Loucy (cell line): Measurements from ENCODE around the gene ATG2A.

Experiments used
- H2AFZ ChIP-seq: fragments of 200-600 bp; sonication (generic); 2 replicates; pipeline ENCODE4 v1.6.0; 2016; ENCODE audit warnings: antibody characterized with exemption, mild to moderate bottlenecking, low read length, moderate library complexity
- H3F3A ChIP-seq: fragments of 200-600 bp; 2 replicates; pipeline ENCODE4 v1.6.0; 2016; ENCODE audit warnings: antibody characterized with exemption, low read depth, mild to moderate bottlenecking
- H3K27me3 ChIP-seq: fragments of 200-600 bp; sonication (generic); 2 replicates; pipeline ENCODE4 v1.6.1; 2014; ENCODE audit warnings: low read length, mild to moderate bottlenecking; ENCODE audit not compliant: insufficient read depth, poor library complexity, severe bottlenecking
- H3K36me3 ChIP-seq: fragments of 200-600 bp; sonication (generic); 2 replicates; pipeline ENCODE4 v1.6.1; 2016; ENCODE audit warnings: low read length; ENCODE audit not compliant: insufficient read depth
- H3K4me1 ChIP-seq: fragments of 200-600 bp; sonication (generic); 2 replicates; pipeline ENCODE4 v1.5.1; 2014; ENCODE audit warnings: low read length, mild to moderate bottlenecking; ENCODE audit not compliant: insufficient read depth, poor library complexity, severe bottlenecking
- H3K4me2 ChIP-seq: fragments of 200-600 bp; sonication (generic); 2 replicates; pipeline ENCODE4 v1.6.0; 2014; ENCODE audit warnings: antibody characterized with exemption, low read length, low read depth, mild to moderate bottlenecking; ENCODE audit not compliant: poor library complexity, severe bottlenecking
- H3K4me3 ChIP-seq: fragments of 200-600 bp; sonication (generic); 2 replicates; pipeline ENCODE4 v1.5.1; 2014; ENCODE audit warnings: low read length, mild to moderate bottlenecking, mixed read lengths; ENCODE audit not compliant: poor library complexity, severe bottlenecking
- H3K79me2 ChIP-seq: fragments of 200-600 bp; sonication (generic); 2 replicates; pipeline ENCODE4 v1.6.1; 2014; ENCODE audit warnings: low read length; ENCODE audit not compliant: insufficient read depth
- H3K9ac ChIP-seq: fragments of 200-600 bp; sonication (generic); 2 replicates; pipeline ENCODE4 v1.6.0; 2014; ENCODE audit warnings: mild to moderate bottlenecking, low read depth, low read length, moderate library complexity; ENCODE audit not compliant: poor library complexity, severe bottlenecking
- H3K9me2 ChIP-seq: fragments of 200-600 bp; sonication (generic); replicated peaks from 2 replicates; pipeline ENCODE4 v1.6.1; 2016; ENCODE audit warnings: low read depth, low read length, mixed read lengths
- H3K9me3 ChIP-seq: fragments of 200-600 bp; sonication (generic); 2 replicates; pipeline ENCODE4 v1.6.1; 2014; ENCODE audit warnings: mild to moderate bottlenecking, antibody characterized with exemption, low read length, low read depth; ENCODE audit not compliant: insufficient read depth
- H4K20me1 ChIP-seq: fragments of 200-600 bp; sonication (generic); 2 replicates; pipeline ENCODE4 v1.6.0; 2014; ENCODE audit warnings: antibody characterized with exemption, low read length, mild to moderate bottlenecking; ENCODE audit not compliant: insufficient read depth, poor library complexity, severe bottlenecking
- CTCF ChIP-seq: fragments of 200-600 bp; sonication (generic); conservative IDR thresholded peaks from 2 replicates; pipeline ENCODE4 v1.5.1; 2014; ENCODE audit warnings: mild to moderate bottlenecking, antibody characterized with exemption, low read length
- EZH2phosphoT487 ChIP-seq: fragments of 200-600 bp; IDR thresholded peaks from 2 replicates; pipeline ENCODE4 v1.6.1; 2018; ENCODE audit warnings: antibody characterized with exemption, mild to moderate bottlenecking, moderate library complexity, borderline replicate concordance

ATG2A gene

DNA sequence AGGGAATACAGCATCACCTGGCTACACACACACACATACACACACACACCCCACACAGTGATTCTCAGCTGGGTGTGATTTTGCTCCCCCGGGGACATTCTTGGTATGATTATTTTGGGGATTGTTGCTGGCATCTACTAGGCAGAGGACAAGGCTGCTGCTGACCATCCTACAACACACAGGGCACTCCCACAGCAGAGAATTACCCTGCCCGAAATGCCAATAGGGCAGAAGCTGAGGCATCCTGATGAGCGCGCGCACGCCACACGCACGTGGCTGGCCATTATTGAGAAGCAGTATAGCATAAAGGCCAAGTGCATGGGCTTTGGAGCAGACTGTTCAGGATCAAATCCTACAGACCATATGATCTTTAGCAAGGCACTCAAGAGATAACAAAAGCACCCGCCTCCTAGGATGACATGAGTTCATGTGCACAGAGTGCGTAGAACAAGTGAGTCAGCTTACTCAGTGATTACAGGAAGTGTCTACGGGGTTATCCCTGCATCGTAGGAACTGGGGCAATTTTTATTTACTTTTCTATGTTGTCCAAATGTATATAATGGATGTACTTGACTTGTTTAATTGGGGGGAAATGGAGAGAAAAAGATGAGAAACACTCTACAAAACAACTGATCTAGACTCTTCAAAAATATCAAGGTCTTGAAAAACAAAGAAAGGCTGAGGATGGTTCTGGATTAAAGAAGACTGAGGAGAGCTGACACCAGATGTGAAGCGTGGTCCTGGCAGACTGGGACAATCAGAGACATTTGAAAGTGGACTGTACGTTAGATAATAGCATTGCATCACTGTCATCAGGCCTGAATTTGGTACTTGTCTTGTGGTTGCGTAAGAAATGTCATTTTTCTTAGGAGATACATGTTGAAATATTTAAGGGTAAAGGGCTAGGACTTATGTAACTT, 31.4 kb downstream of the ATG2A start:
- Histone ChIP-seq H3K9me2 (no peaks in the 10 kb centered on the region), H3K36me3 (no peaks in the 10 kb centered on the region), H3F3A (0 out of 2 replicates have a peak, but pooled peaks cover under 1% of the 10 kb centered on the region), H2AFZ (no peak overlapping the region), H3K27me3 (no peaks in the 10 kb centered on the region), H3K9me3 (no peaks in the 10 kb centered on the region), H4K20me1 (no peaks in the 10 kb centered on the region), H3K79me2 (no peaks in the 10 kb centered on the region), H3K4me3 (no peak overlapping the region), H3K9ac (no peak overlapping the region), H3K4me2 (no peak overlapping the region), H3K4me1 (peaks cover 14% of the 10 kb centered on the region)
- TF ChIP-seq CTCF (no peak), EZH2phosphoT487 (no peak)

- Histone ChIP-seq H3K9me3 (no peaks in the 10 kb centered on the region), H3K4me2 (no peak overlapping the region), H3K9me2 (no peaks in the 10 kb centered on the region), H3K4me1 (peaks cover 29% of the 10 kb centered on the region), H3K27me3 (no peaks in the 10 kb centered on the region), H3K79me2 (peaks cover 6% of the 10 kb centered on the region), H3K36me3 (no peaks in the 10 kb centered on the region), H3K4me3 (no peak overlapping the region), H3K9ac (no peak overlapping the region), H4K20me1 (no peaks in the 10 kb centered on the region), H2AFZ (no peak overlapping the region), H3F3A (0 out of 2 replicates have a peak, but pooled peaks cover 3% of the 10 kb centered on the region)
- TF ChIP-seq EZH2phosphoT487 (no peak), CTCF (no peak)
Observed at GRCh38 chr11:64884019-64884418, 33.0 kb downstream of the ATG2A start.

DNA sequence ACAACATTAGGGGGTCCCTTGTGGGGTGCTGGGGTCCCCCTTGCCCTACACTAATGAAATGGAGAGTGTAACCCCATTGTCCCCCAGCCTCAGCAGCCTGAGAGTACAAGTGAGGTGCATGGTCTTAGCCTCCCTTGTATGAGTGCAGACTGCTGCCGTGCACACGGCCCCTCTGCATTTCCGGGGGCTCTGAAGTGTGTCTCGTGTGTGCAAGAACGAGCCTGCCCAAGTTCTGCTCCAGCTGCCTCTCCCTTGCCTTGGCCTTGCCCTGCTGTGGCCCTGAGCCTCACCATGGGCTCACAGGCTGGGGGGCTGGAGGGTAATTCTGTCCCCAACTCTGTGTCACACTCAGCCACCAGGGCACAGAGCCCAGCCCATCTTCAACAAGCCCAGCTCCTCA, 33.4 kb downstream of the ATG2A start:
- H3K36me3 ChIP-seq = no peaks in the 10 kb centered on the region
- H3K27me3 ChIP-seq = no peaks in the 10 kb centered on the region
- H2AFZ ChIP-seq = no peak overlapping the region
- H3K4me1 ChIP-seq = peaks cover 30% of the 10 kb centered on the region
- TF ChIP-seq EZH2phosphoT487 = no peak
- TF ChIP-seq CTCF = no peak
- no peaks in the 10 kb centered on the region for H3K9me3 ChIP-seq
- no peaks in the 10 kb centered on the region for H4K20me1 ChIP-seq
- H3K4me2 ChIP-seq = no peak overlapping the region
- peaks cover 7% of the 10 kb centered on the region for H3K79me2 ChIP-seq
- no peak overlapping the region for H3K9ac ChIP-seq
- no peaks in the 10 kb centered on the region for H3K9me2 ChIP-seq
- no peak overlapping the region for H3K4me3 ChIP-seq
- 0 out of 2 replicates have a peak, but pooled peaks cover 3% of the 10 kb centered on the region for H3F3A ChIP-seq
